IMR-90 (cell line): ENCODE data around the gene TIPARP. TPM values are rescaled to one million over a fixed set of nuclear protein-coding genes. Genes with fewer than 3 reads are reported as not detected.

Experiments used
- ATAC-seq: fragments of 200-7000 bp; cut with Tn5 transposase; 2 replicates; pipeline ENCODE4 v1.9.1; 2020; ENCODE audit warnings: low read depth, mild to moderate bottlenecking, moderate library complexity
- BruUV-seq: library from RNA; stranded (reverse); fragments of 400-500 nt; replicated peaks from 2 replicates; lab custom pipeline; 2021; lab: Mats Ljungman, UMichigan
- CTCF ChIA-PET: fragments of 300-600 bp; formaldehyde crosslinking; extraction: SDS; loops from one replicate; lab custom pipeline; 2021; ENCODE audit warnings: antibody characterized with exemption; lab: Yijun Ruan, JAX
- POLR2A ChIA-PET: fragments of 300-600 bp; sonication (Branson Sonifier 250); formaldehyde crosslinking; loops from one replicate; lab custom pipeline; 2022; ENCODE audit warnings: antibody characterized with exemption; ENCODE audit not compliant: unreplicated experiment; lab: Charles Lee
- DNase-seq: peaks from one replicate; pipeline ENCODE4 v3.0.0; 2013
- H2AFZ ChIP-seq: replicated peaks from 2 replicates; pipeline ENCODE3; 2013; ENCODE audit warnings: low read length, mild to moderate bottlenecking; ENCODE audit not compliant: poor library complexity
- H2AK5ac ChIP-seq: 2 replicates; pipeline ENCODE4 v1.6.1; 2013; ENCODE audit warnings: low read depth, low read length, inconsistent platforms
- H2AK9ac ChIP-seq: replicated peaks from 2 replicates; pipeline ENCODE3; 2013; ENCODE audit warnings: mild to moderate bottlenecking, low read depth, low read length, moderate library complexity; ENCODE audit not compliant: poor library complexity
- H2BK120ac ChIP-seq: 2 replicates; pipeline ENCODE4 v1.6.1; 2013; ENCODE audit warnings: low read depth, low read length, inconsistent platforms
- H2BK15ac ChIP-seq: 3 replicates; pipeline ENCODE4 v1.6.1; 2013; ENCODE audit warnings: low read depth, low read length, inconsistent platforms
- H2BK20ac ChIP-seq: 2 replicates; pipeline ENCODE4 v1.6.1; 2013; ENCODE audit warnings: low read depth, mild to moderate bottlenecking, inconsistent platforms, low read length, moderate library complexity
- H2BK5ac ChIP-seq: 2 replicates; pipeline ENCODE4 v1.6.1; 2013; ENCODE audit warnings: mild to moderate bottlenecking, low read depth, low read length, inconsistent platforms; ENCODE audit not compliant: poor library complexity, severe bottlenecking
- H3K14ac ChIP-seq: replicated peaks from 2 replicates; pipeline ENCODE4 v1.6.1; 2013; ENCODE audit warnings: low read depth, low read length, inconsistent platforms
- H3K18ac ChIP-seq: 2 replicates; pipeline ENCODE4 v1.6.1; 2013; ENCODE audit warnings: low read depth, low read length, control low read depth
- H3K23ac ChIP-seq: 2 replicates; pipeline ENCODE4 v1.6.1; 2013; ENCODE audit warnings: low read depth, low read length, inconsistent platforms
- H3K27ac ChIP-seq: 2 replicates; pipeline ENCODE4 v1.5.1; 2013; ENCODE audit warnings: mild to moderate bottlenecking, control low read depth, low read length; ENCODE audit not compliant: insufficient read depth
- H3K27me3 ChIP-seq: 2 replicates; pipeline ENCODE4 v1.6.1; 2013; ENCODE audit warnings: low read length; ENCODE audit not compliant: control insufficient read depth, insufficient read depth
- H3K36me3 ChIP-seq: 2 replicates; pipeline ENCODE4 v1.6.1; 2013; ENCODE audit warnings: low read length, mixed read lengths; ENCODE audit not compliant: control insufficient read depth, insufficient read depth
- H3K4ac ChIP-seq: 2 replicates; pipeline ENCODE4 v1.6.1; 2013; ENCODE audit warnings: low read depth, low read length, inconsistent platforms
- H3K4me1 ChIP-seq: 2 replicates; pipeline ENCODE4 v1.6.1; 2013; ENCODE audit warnings: low read length, mixed read lengths; ENCODE audit not compliant: control insufficient read depth, insufficient read depth
- H3K4me2 ChIP-seq: 2 replicates; pipeline ENCODE4 v1.6.1; 2013; ENCODE audit warnings: low read depth, mild to moderate bottlenecking, control low read depth, low read length, moderate library complexity
- H3K4me3 ChIP-seq: 2 replicates; pipeline ENCODE4 v1.5.1; 2013; ENCODE audit warnings: low read depth, mild to moderate bottlenecking, control low read depth, low read length, moderate library complexity; ENCODE audit not compliant: insufficient read depth
- H3K56ac ChIP-seq: 2 replicates; pipeline ENCODE4 v1.6.1; 2013; ENCODE audit warnings: low read length, inconsistent platforms; ENCODE audit not compliant: insufficient read depth; ENCODE audit errors: extremely low read depth
- H3K79me1 ChIP-seq, 2 experiments: 2 replicates each; pipeline ENCODE4 v1.6.1; 2013; ENCODE audit warnings: low read length in 2 of 2, inconsistent platforms in 1 of 2, low read depth in 1 of 2
- H3K9ac ChIP-seq: 2 replicates; pipeline ENCODE4 v1.6.1; 2013; ENCODE audit warnings: low read depth, low read length, control low read depth
- H3K9me1 ChIP-seq: 2 replicates; pipeline ENCODE4 v1.6.1; 2013; ENCODE audit warnings: low read length, inconsistent platforms; ENCODE audit not compliant: insufficient read depth
- H3K9me3 ChIP-seq: 2 replicates; pipeline ENCODE4 v1.6.1; 2013; ENCODE audit warnings: low read length; ENCODE audit not compliant: control insufficient read depth, insufficient read depth
- H4K20me1 ChIP-seq: 2 replicates; pipeline ENCODE4 v1.6.1; 2013; ENCODE audit warnings: low read length, inconsistent platforms; ENCODE audit not compliant: insufficient read depth
- H4K5ac ChIP-seq: 2 replicates; pipeline ENCODE4 v1.6.1; 2013; ENCODE audit warnings: mild to moderate bottlenecking, low read depth, low read length, control low read depth
- H4K8ac ChIP-seq, 2 experiments: 2 replicates each; pipeline ENCODE4 v1.6.1; 2013; ENCODE audit warnings: low read depth in 2 of 2, low read length in 2 of 2, control low read depth in 1 of 2, inconsistent platforms in 1 of 2
- H4K91ac ChIP-seq: 2 replicates; pipeline ENCODE4 v1.6.1; 2013; ENCODE audit warnings: low read depth, low read length, inconsistent platforms; ENCODE audit not compliant: insufficient read depth
- FOS ChIP-seq: fragments of 150-350 bp; IDR thresholded peaks from 2 replicates; pipeline ENCODE4 v1.6.1; 2016; ENCODE audit warnings: low read depth, low read length
- MAFK ChIP-seq: IDR thresholded peaks from 2 replicates; pipeline ENCODE4 v1.6.1; 2012; ENCODE audit warnings: low read depth, low read length, improper control_type of control experiment
- MXI1 ChIP-seq: IDR thresholded peaks from 2 replicates; pipeline ENCODE4 v1.6.1; 2012; ENCODE audit warnings: low read depth, mild to moderate bottlenecking, low read length, moderate library complexity, borderline replicate concordance
- RAD21 ChIP-seq: IDR thresholded peaks from 2 replicates; pipeline ENCODE4 v1.6.1; 2012; ENCODE audit warnings: low read length, improper control_type of control experiment
- RFX5 ChIP-seq: IDR thresholded peaks from 2 replicates; pipeline ENCODE4 v1.8.0; 2012; ENCODE audit warnings: low read depth, mild to moderate bottlenecking, low read length, moderate library complexity
- SMC3 ChIP-seq: fragments of 150-350 bp; IDR thresholded peaks from 2 replicates; pipeline ENCODE4 v1.6.1; 2016; ENCODE audit warnings: low read depth, mild to moderate bottlenecking, antibody characterized with exemption, low read length, moderate library complexity
- WGBS, 2 experiments: methylation state at CpG; one replicate each; pipeline versions ENCODE4 v1.1.5 to v1.1.7; 2013; ENCODE audit warnings: missing lambda C conversion rate in 2 of 2; ENCODE audit not compliant: insufficient read length in 1 of 2; ENCODE audit errors: extremely low coverage in 2 of 2; 5-methylcytosine and 5-hydroxymethylcytosine counted together
- dilution Hi-C: fragments of 300-500 bp; cut with HindIII; formaldehyde crosslinking; loops from one replicate; pipeline ENCODE4 v1.14.3; 2018; ENCODE audit warnings: low sequenced_read_pairs; ENCODE audit not compliant: unreplicated experiment
- in situ Hi-C: fragments of 300-500 bp; cut with MboI; formaldehyde crosslinking; loops from 3 replicates; pipeline ENCODE4 v1.14.3; 2019; ENCODE audit warnings: low sequenced_read_pairs, inconsistent platforms, mixed read lengths
- intact Hi-C: fragments of 100-400 bp; cut with micrococcal nuclease; formaldehyde crosslinking; loops from 2 replicates; pipeline ENCODE4 v1.10.0; 2022
- polyA plus RNA-seq, 3 experiments: library from polyadenylated mRNA; depleted of rRNA; stranded (reverse); fragments of >200 nt; gene quantifications; 2 replicates each; pipeline ENCODE4 v1.2.3, GENCODE V29; 2012; ENCODE audit warnings: low replicate concordance in 1 of 3
- total RNA-seq: library from RNA; depleted of rRNA; stranded (reverse); fragments of >200 nt; gene quantifications from 2 replicates; pipeline ENCODE4 v1.2.3, GENCODE V29; 2012
- TF ChIP-seq, protein P1 (sequence below): conservative IDR thresholded peaks from 2 replicates; pipeline ENCODE4 v1.5.1; 2012; ENCODE audit warnings: mild to moderate bottlenecking, low read depth, low read length, improper control_type of control experiment

Gene TIPARP
- total and polyA plus RNA-seq, 2 of the 4 experiments (the other 2 are of a cell fraction) = 12.6 to 70.8 TPM

DNA sequence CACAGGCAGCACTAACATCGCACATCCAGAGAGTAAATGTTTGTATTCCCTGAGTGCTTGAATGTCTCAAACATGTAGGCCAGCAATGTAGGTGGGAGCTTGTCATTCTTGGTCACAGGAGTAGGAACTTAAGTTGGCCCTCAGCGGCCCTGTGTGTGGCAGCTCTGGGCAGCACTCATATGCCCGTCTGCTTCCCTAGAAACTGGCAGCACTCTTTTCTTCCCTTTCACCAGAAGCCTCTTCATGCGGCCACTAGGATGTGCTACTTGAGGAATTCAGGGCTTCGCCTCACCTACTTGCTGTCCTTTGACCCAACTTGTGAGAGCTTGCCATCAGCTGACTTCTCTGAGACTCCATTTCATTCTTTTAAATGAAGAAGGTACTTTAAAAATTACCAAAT is 69.5 kb downstream of the TIPARP start:
- H3K9ac ChIP-seq = no peak overlapping the region
- WGBS, 2 experiments = 100% methylated on average over 2 of the region's 5 CpGs; no CpG with 5 or more reads in 1 of the 2 experiments
- H3K4ac ChIP-seq = no peak overlapping the region
- BruUV-seq = no TSS peak
- H4K5ac ChIP-seq = no peak overlapping the region
- H3K56ac ChIP-seq = no peak overlapping the region
- no peak overlapping the region for H3K4me3 ChIP-seq
- ChIA-PET POLR2A (no interaction called here), CTCF (no interaction called here)
- H3K9me1 ChIP-seq = no peaks in the 10 kb centered on the region
- no peaks in the 10 kb centered on the region for H4K20me1 ChIP-seq
- DNase-seq (no peak), ATAC-seq (no peak)
- H2AFZ ChIP-seq = no peak overlapping the region
- no peaks in the 10 kb centered on the region; the same call in 1 of the 2 replicates for H3K9me3 ChIP-seq
- intact Hi-C loops = no loop called here
- H2AK9ac ChIP-seq = no peak overlapping the region
- no peak overlapping the region for H2BK5ac ChIP-seq
- H3K4me2 ChIP-seq = no peak overlapping the region
- H4K8ac ChIP-seq = no peak overlapping the region
- H3K36me3 ChIP-seq = no peaks in the 10 kb centered on the region
- no peak overlapping the region for H3K23ac ChIP-seq
- no peaks in the 10 kb centered on the region for H3K27me3 ChIP-seq
- no peak overlapping the region for H3K27ac ChIP-seq
- H2BK15ac ChIP-seq = no peak overlapping the region
- H2BK20ac ChIP-seq = no peak overlapping the region
- 0 out of 2 replicates have a peak, but pooled peaks cover 2% of the 10 kb centered on the region for H3K4me1 ChIP-seq
- H3K18ac ChIP-seq = no peak overlapping the region
- dilution Hi-C loops = no loop called here
- TF ChIP-seq MXI1 (no peak), SMC3 (no peak), RAD21 (no peak), MAFK (no peak), FOS (no peak), RFX5 (no peak)
- TF ChIP-seq, protein P1, sequence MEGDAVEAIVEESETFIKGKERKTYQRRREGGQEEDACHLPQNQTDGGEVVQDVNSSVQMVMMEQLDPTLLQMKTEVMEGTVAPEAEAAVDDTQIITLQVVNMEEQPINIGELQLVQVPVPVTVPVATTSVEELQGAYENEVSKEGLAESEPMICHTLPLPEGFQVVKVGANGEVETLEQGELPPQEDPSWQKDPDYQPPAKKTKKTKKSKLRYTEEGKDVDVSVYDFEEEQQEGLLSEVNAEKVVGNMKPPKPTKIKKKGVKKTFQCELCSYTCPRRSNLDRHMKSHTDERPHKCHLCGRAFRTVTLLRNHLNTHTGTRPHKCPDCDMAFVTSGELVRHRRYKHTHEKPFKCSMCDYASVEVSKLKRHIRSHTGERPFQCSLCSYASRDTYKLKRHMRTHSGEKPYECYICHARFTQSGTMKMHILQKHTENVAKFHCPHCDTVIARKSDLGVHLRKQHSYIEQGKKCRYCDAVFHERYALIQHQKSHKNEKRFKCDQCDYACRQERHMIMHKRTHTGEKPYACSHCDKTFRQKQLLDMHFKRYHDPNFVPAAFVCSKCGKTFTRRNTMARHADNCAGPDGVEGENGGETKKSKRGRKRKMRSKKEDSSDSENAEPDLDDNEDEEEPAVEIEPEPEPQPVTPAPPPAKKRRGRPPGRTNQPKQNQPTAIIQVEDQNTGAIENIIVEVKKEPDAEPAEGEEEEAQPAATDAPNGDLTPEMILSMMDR = no peak
- H2BK120ac ChIP-seq = no peak overlapping the region
- H3K14ac ChIP-seq = no peak overlapping the region
- no peak overlapping the region for H2AK5ac ChIP-seq
- in situ Hi-C loops = no loop called here
- H4K91ac ChIP-seq = no peak overlapping the region
- no peaks in the 10 kb centered on the region for H3K79me1 ChIP-seq
